Measurements from ENCODE around the gene GCDH.
A peak's percentile ranks its signal among the peaks of the same experiment; 100 is the strongest.
"Not testable (repeated sequence)": the region's sequence is repeated elsewhere in the genome, so short reads cannot be mapped to it uniquely, and the experiment has no call there.

GCDH gene

DNA sequence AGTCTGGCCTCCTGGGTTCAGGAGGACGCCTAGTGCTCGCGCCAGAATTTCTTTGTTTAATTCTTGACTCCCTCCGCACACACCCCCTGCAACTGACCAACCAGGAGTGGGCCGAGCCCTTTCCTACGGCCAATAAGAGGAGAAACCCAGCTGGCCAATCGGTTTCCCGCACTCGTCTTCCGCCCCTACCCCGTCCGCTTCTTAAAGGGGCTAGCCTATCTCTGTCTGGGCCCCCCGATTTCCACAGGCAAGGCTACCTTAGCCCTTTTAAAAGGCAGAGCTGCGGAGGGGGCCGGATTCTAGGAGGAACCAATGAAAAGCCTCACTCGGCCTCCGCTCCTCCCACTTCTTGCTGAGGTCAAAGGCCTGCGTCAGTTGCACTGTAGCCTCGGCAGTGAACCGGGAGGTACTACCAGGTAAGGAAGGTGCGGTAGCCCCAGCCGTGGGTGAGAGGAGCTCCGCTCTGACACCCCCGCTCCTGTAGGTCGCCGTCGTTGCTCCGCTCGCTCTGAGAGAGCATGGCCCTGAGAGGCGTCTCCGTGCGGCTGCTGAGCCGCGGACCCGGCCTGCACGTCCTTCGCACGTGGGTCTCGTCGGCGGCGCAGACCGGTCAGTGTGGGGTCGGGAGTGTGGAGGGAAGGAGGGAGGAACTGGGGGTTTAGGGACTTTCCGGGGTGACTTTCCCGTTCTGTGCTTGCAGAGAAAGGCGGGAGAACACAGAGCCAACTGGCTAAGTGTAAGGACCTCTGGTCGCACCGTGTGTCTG, at the start of gene GCDH:
Gene GCDH (plus strand): TSS at position 374 of the 766 bp plus-strand sequence. CDS start 145 bp downstream, at position 519.
- ATAC-seq, result peak; percentile 98
- Mint-ChIP-seq H3K4me1 (peaks cover 27% of the 10 kb centered on the region), H3K9me3 (no peaks in the 10 kb centered on the region), H3K36me3 (ENCODE audit: low read depth) (peaks cover 8% of the 10 kb centered on the region), H3K4me3 (peak within 1 kb of the TSS; percentile 99), H3K27me3 (no peaks in the 10 kb centered on the region), H3K27ac (peak within 1 kb of the TSS; percentile 91)
- peak; percentile 93 for DNase-seq

DNA sequence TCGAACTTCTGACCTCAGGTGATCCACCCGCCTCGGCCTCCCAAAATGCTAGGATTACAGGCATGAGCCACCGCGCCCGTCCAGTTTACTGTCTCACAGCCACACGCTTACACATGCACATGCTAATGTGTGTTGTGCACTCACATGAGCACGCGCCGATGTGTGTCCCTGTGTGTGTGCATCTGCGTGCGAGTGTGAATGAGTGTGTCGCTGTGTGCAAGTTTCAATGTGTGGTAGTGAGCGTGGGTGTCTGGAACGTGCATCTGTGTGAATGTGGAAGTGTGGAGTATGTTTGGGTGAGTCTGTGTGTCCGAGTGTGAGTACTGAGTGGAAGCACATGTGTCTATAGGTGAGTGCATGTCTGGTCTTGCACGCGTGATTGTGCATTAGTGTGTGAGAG, 48.4 kb upstream of the GCDH start:
- Mint-ChIP-seq H3K4me1 (peaks cover 26% of the 10 kb centered on the region), H3K27ac (no peak overlapping the region), H3K36me3 (ENCODE audit: low read depth) (no peaks in the 10 kb centered on the region), H3K27me3 (peaks cover 72% of the 10 kb centered on the region), H3K4me3 (no peak overlapping the region), H3K9me3 (no peaks in the 10 kb centered on the region)
- no peak for DNase-seq
- ATAC-seq, result no peak

DNA sequence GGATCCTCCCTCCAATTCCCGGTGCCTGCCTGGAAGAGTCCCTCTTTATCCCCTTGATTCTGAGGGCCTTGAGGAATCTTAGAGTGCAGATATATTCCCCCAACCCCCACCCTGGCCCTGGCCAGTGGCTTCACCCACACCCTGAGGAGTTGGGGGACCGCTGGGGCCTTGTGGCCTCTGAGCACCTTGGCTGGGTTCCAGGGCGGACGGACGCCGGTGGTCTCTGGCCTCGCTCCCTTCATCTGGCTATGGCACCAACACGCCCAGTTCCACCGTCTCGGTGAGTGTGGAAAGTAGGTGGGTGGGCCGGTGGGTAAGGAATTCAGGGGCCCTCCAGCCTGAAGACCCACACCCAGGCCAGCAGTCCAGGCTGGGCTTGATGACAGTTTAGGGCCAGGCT, 47.6 kb upstream of the GCDH start:
- no peak for DNase-seq
- no peak overlapping the region for H3K4me3 Mint-ChIP-seq
- no peaks in the 10 kb centered on the region for H3K36me3 Mint-ChIP-seq (ENCODE audit: low read depth)
- ATAC-seq, result no peak
- H3K4me1 Mint-ChIP-seq, result peaks cover 26% of the 10 kb centered on the region
- H3K27ac Mint-ChIP-seq, result no peak overlapping the region
- no peaks in the 10 kb centered on the region for H3K9me3 Mint-ChIP-seq
- H3K27me3 Mint-ChIP-seq, result peaks cover 72% of the 10 kb centered on the region

DNA sequence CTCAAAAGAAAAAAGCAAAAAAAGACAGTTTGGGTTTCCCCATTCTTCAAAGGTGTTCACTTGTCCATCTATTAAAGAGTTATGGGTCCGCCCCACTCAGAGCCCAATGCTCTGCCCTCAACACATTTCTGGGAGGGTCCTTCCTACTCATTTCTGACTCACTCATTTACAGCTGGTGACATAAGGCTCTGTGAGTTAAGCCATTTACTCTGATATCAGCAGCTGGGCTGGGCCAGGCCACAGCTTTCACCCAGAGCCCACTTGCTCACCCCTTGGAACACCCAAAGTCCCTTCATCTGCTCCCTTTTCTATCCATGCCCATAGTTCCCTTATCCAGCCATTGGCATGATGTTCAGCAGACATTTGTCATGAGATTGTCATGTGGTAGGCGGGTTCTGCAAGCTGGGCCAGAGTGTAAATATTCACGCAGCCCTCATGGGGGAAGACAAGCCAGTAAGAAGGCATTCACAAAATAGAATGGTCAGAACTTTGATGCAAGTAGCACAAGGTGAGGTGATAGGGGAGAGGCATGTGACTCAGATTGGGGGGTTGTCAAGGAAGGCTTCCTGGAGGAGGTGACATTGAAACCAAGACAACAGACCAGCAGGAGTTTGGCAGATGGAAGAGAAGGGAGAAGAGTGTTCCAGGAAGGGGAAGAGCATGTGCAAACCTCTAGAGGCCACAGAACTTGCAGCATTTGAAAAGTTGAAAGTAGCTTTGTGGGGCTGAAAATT, 46.8 kb upstream of the GCDH start:
- Mint-ChIP-seq H3K27ac (no peak overlapping the region), H3K4me1 (peaks cover 21% of the 10 kb centered on the region), H3K4me3 (no peak overlapping the region), H3K9me3 (no peaks in the 10 kb centered on the region), H3K36me3 (ENCODE audit: low read depth) (no peaks in the 10 kb centered on the region), H3K27me3 (peaks cover 71% of the 10 kb centered on the region)
- DNase-seq, result no peak
- ATAC-seq, result no peak

DNA sequence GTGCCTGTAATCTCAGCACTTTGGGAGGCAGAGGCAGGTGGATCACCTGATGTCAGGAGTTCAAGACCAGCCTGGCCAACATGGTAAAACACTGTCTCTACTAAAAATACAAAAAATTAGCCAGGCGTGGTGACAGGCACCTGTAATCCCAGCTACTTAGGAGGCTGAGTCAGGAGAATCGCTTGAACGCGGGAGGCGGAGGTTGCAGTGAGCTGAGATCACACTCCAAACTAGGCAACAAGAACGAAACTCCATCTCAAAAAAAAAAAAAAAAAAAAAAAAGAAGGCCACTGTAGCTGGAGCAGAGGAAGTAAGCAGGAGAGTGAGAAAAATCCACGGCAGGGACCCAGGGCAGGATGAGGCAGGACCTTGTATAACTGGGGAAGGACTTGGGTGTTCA, 44.3 kb upstream of the GCDH start:
- H3K4me3 Mint-ChIP-seq; H3K36me3 Mint-ChIP-seq (ENCODE audit: low read depth); H3K9me3 Mint-ChIP-seq; H3K27ac Mint-ChIP-seq; H3K4me1 Mint-ChIP-seq; ATAC-seq; DNase-seq: not testable (repeated sequence)
- peaks cover 48% of the 10 kb centered on the region for H3K27me3 Mint-ChIP-seq

DNA sequence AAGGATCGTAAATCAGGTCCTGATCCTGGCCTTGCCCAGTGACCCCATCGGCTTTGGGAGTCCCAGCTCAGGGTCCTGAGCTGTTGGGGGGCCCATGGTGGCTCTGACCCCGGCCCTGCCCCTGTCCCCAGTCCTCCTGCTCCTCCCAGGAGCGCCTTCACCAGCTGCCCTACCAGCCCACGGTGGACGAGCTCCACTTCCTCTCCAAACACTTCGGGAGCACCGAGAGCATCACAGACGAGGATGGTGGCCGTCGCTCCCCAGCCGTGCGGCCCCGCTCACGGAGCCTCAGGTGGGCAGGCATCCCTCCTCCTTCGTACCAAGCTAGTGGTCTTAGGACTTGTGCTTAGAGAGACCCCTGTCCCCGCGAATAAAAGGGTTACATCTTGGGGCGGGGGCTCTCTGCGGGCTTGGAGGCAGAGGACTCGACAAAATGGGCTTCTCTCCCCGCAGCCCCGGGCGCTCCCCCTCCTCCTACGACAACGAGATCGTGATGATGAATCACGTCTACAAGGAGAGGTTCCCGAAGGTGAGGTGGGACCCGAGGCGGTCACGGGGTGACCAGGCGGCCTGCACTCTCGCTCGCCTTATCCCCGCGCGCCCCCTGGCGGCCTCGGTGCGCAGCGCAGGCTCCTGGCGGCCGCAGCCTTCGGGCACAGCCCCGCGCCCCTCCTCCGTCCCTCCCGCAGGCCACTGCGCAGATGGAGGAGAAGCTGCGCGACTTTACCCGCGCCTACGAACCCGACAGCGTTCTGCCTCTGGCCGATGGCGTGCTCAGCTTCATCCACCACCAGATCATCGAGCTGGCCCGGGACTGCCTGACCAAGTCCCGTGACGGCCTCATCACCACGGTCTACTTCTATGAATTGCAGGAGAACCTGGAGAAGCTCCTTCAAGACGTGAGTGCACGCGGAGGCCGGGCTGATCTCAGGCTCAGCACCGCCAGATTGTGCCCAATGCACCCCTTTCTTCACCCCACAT, 43.5 kb upstream of the GCDH start:
- ATAC-seq, result peak; percentile 96
- Mint-ChIP-seq H3K4me1 (peaks cover 6% of the 10 kb centered on the region), H3K9me3 (no peaks in the 10 kb centered on the region), H3K4me3 (peak overlapping the region; percentile 36), H3K27me3 (peaks cover 42% of the 10 kb centered on the region), H3K36me3 (ENCODE audit: low read depth) (no peaks in the 10 kb centered on the region), H3K27ac (no peak overlapping the region)
- DNase-seq, result peak; percentile 94

DNA sequence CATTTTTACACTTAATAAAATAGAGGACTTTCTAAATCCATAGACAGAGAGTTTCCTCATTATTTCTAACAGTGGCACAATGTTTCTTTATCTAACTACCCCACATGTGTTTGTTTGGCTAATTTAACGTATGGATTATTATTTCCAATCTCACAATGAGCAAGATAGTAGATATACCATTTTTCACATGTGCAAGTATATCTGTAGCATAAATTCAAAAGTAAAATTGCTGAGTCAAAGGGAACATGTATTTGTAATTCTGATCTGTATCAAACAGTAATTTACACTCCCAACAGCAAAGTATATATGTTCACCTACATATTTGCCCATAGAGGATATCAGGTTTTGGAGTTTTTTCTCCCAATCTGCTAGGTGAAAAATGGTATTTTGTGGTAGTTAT, 34.3 kb upstream of the GCDH start:
- Mint-ChIP-seq H3K27me3 (peaks cover 5% of the 10 kb centered on the region), H3K4me1 (no peaks in the 10 kb centered on the region), H3K36me3 (ENCODE audit: low read depth) (no peaks in the 10 kb centered on the region), H3K4me3 (no peak overlapping the region), H3K9me3 (no peaks in the 10 kb centered on the region), H3K27ac (no peak overlapping the region)
- ATAC-seq, result no peak
- DNase-seq, result no peak

DNA sequence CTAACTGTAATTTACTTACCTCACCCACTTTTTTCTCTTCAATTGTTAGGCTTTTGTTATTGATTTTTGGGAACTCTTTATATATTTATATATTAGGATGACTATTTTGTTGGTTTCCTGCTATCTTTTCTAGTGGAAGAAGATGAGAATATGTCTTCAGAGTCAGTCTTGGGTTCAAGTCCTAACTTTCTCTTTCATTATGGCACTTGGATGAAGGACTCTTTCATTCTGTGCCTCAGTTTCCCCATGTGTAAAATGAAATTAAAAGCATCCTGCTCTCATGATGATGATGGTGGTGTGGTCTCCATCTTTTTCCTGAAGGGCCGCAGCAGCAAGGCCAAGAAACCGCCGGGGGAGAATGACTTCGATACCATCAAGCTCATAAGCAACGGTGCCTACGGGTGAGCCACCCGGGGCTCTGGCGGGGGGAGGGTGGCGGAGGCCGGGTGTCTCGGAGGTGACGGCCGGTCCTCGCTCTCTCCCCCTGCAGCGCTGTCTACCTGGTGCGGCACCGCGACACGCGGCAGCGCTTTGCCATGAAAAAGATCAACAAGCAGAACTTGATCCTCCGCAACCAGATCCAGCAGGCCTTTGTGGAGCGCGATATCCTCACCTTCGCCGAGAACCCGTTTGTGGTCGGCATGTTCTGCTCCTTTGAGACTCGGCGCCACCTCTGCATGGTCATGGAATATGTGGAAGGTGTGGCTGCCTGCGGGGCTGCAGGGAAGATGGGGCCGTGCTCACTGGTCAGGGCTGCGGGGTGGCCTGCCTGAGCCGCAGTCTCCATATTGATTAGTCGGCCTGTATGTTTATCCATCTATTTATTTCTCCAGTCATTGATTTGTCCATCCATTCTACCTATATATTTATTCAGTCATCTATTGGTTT, 32.7 kb upstream of the GCDH start:
- Mint-ChIP-seq H3K4me3 (no peak overlapping the region), H3K27ac (no peak overlapping the region), H3K27me3 (peaks cover 5% of the 10 kb centered on the region), H3K4me1 (no peaks in the 10 kb centered on the region), H3K9me3 (no peaks in the 10 kb centered on the region), H3K36me3 (ENCODE audit: low read depth) (no peaks in the 10 kb centered on the region)
- ATAC-seq, result no peak
- no peak for DNase-seq

DNA sequence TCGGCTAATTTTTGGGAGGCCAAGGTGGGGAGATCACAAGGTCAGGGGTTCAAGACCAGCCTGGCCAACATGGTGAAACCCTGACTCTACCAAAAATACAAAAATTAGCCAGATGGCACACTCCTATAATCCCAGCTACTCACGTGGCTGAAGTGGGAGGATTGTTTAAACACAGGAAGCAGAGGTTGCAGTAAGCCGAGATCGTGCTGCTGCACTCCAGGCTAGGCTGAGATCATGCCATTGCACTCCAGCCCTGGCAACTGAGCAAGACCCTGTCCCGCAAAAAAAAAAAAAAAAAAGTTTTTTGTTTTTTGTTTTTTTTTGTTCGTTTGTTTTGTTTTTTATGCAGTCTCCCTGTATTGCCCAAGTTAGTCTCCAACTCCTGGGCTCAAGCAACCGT, 31.4 kb upstream of the GCDH start:
- Mint-ChIP-seq H3K9me3 (no peaks in the 10 kb centered on the region), H3K36me3 (ENCODE audit: low read depth) (no peaks in the 10 kb centered on the region), H3K4me1 (no peaks in the 10 kb centered on the region), H3K27ac (no peak overlapping the region), H3K4me3 (no peak overlapping the region), H3K27me3 (peaks cover 5% of the 10 kb centered on the region)
- ATAC-seq (no peak), DNase-seq (no peak)

DNA sequence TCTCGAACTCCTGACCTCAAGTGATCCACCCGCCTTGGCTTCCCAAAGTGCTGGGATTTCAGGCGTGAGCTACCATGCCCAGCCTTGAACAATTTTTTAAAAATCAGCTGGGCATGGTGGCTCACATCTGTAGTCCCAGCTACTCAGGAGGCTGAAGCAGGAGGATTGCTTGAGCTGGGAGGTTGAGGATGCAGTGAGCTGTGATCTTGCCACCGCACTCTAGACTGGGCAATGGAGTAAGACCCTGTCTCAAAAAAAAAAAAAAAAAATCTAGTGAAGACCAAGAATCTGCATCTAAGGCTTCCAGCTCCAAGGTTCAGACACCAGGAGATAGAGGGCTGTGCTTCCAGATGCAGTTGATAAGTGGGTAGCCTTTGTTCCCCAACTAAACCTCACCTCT, 26.8 kb upstream of the GCDH start:
- ATAC-seq (no peak), DNase-seq (no peak)
- Mint-ChIP-seq H3K27ac (no peak overlapping the region), H3K27me3 (peaks cover 7% of the 10 kb centered on the region), H3K36me3 (ENCODE audit: low read depth) (no peaks in the 10 kb centered on the region), H3K9me3 (no peaks in the 10 kb centered on the region), H3K4me1 (peaks cover 11% of the 10 kb centered on the region), H3K4me3 (no peak overlapping the region)

DNA sequence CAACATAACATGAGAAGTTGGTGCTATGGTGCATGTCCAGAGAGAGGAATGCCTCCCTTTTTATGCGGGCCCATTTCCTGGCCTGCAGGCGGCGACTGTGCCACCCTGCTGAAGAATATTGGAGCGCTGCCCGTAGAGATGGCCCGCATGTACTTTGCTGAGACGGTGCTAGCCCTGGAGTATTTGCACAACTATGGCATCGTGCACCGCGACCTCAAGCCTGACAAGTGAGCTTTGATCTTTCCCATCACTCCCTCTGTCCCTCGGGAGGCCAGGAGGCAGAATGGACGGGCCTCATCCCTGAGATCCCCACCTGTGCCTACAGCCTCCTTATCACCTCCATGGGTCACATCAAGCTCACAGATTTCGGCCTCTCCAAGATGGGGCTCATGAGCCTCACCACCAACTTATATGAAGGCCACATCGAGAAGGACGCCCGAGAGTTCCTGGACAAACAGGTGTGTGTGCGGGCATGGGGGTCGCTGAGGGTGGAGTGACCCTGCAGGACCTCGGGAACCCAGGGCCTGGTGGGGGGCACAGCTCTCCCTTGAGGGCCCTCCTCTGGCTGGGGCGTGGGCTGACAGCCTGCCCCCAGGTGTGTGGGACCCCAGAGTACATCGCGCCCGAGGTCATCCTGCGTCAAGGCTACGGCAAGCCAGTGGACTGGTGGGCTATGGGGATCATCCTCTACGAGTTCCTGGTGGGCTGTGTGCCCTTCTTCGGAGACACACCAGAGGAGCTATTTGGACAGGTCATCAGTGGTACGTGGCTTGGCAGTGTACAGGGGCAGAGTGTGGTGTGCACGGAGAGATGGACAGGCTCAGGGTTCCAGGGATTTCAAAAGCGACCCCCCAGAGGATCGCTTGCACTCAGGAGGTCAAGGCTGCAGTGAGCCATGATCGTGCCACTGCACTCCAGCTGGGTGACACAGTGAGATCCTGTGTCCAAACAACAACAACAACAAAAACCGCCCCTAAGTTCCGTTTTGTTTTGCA, 25.9 kb upstream of the GCDH start:
- H3K4me3 Mint-ChIP-seq, result peak overlapping the region; percentile 11
- H3K36me3 Mint-ChIP-seq (ENCODE audit: low read depth), result no peaks in the 10 kb centered on the region
- ATAC-seq, result no peak
- H3K4me1 Mint-ChIP-seq, result peaks cover 11% of the 10 kb centered on the region
- peaks cover 7% of the 10 kb centered on the region for H3K27me3 Mint-ChIP-seq
- no peak for DNase-seq
- H3K27ac Mint-ChIP-seq, result no peak overlapping the region
- H3K9me3 Mint-ChIP-seq, result no peaks in the 10 kb centered on the region

DNA sequence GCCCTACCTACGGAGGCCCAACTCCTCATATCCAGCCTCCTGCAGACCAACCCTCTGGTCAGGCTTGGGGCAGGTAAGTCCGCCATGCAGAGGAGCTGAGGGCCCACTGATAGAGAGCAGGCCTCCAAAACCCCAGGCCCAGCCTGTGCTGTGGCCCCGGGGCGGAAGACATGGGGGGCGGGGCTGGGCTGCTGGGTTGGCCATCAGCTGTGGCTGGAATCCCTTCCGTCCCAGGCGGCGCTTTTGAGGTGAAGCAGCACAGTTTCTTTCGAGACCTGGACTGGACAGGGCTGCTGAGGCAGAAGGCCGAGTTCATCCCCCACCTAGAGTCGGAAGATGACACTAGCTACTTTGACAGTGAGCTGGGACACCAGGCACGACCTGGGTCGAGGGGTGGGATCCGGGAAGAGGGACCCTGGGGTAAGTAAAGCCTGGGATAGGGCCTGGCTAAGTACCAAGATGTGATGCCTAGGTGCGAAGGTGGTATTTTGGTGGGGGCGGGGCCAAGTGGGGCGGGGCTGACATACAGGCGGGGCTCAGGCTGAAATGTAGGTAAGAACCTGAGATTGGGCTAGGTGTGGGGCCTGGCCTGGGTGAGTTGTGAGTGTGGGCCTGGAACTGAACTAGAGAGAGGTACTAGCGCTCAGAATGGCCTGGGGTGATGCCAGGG, 25.1 kb upstream of the GCDH start:
- Mint-ChIP-seq H3K4me3 (no peak overlapping the region), H3K27me3 (peaks cover 7% of the 10 kb centered on the region), H3K4me1 (peaks cover 11% of the 10 kb centered on the region), H3K27ac (no peak overlapping the region), H3K36me3 (ENCODE audit: low read depth) (no peaks in the 10 kb centered on the region), H3K9me3 (no peaks in the 10 kb centered on the region)
- DNase-seq, result no peak
- no peak for ATAC-seq

All from activated naive CD8-positive, alpha-beta T cell treated with anti-CD3 and anti-CD28 coated beads, Interleukin-2, amount 50 U/mL, for 24 hours (primary cell).